Measurements from ENCODE around the gene DENND1B.

- no peak for TF ChIP-seq CTCF (IDR thresholded peaks at IDR 0.05)
- no peak for TF ChIP-seq HOXA7 (CRISPR knock-in tag; IDR thresholded peaks at IDR 0.05)
- TF ChIP-seq KDM1A (IDR thresholded peaks at IDR 0.05; ENCODE audit: low read depth) = no peak
- no peak for TF ChIP-seq EP300 (IDR thresholded peaks at IDR 0.05)
- no peak for TF ChIP-seq MAX (IDR thresholded peaks at IDR 0.05)
Measured at GRCh38 chr1:197604302-197604701, 171.0 kb downstream of the DENND1B start.

All from A549 (cell line).